GM21723 (cell line): ENCODE results near the gene METTL2B.
"Not testable (repeated sequence)": the region's sequence is repeated elsewhere in the genome, so short reads cannot be mapped to it uniquely, and the experiment has no call there.

ENCODE experiments used
- ATAC-seq: cut with Tn5 transposase; IDR thresholded peaks from one replicate; pipeline ENCODE4 v1.9.1; 2021; ENCODE audit warnings: mild to moderate bottlenecking, moderate library complexity; ENCODE audit not compliant: unreplicated experiment

METTL2B gene

DNA sequence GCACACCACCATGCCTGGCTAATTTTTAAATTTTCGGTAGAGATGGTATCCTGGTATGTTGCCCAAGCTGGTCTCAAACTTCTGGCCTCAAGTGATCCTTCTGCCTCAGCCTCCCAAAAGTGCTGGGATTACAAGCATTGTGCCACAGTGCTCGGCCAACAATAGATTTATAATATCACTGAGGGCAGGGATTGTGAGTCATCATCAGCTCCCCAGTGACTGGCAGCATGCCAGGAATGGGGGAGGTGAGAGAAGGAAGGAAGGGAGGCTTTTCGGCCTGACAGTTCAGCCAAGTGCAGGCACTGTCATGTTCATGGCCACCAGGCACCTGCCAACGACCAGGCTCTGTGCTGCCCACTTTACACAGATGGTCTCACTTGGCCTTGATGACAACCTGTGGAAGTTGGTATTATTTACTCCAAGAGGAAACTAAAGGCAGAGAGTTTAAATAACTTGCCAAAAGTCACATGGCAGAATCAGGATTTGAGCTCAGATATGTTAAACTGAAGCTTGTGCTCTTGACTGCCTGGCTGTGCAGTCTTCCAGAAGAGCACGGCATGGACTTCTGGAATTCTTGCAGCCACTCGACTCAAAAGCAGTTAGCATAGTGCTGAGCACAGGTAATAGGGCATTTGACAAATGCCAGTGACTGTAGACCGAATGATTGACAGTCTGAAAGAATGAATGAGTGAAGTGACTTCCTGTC lies 46.8 kb downstream of the METTL2B start:
- not testable (repeated sequence) for ATAC-seq

DNA sequence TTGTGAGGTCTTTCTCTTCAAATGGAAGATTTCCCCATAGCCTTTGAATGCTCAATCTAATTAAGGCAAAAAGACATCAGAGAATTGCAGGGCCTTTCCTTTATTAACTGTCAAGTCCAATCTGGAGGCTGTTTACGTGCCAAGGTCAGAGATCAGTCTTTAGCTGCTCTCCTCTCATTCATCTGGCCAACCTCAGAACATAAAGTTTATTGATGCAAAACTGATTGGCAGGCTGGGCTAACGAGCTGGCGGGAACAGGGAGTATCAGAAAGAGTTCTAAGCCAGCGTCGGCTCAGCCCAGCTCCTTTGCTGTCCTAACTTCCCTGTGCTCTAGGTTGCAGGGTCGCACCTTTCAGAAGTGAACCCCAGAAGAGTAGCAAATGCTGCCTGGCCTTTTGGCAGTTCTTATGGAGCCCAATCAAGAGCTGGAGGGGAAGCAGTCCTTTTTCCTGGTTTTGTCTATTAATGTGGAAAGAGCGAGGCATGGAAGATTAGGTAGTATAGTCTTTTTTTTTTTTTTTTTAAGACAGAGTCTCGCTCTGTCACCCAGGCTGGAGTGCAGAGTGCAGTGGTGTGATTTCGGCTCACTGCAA lies 47.5 kb downstream of the METTL2B start:
- not testable (repeated sequence) for ATAC-seq

DNA sequence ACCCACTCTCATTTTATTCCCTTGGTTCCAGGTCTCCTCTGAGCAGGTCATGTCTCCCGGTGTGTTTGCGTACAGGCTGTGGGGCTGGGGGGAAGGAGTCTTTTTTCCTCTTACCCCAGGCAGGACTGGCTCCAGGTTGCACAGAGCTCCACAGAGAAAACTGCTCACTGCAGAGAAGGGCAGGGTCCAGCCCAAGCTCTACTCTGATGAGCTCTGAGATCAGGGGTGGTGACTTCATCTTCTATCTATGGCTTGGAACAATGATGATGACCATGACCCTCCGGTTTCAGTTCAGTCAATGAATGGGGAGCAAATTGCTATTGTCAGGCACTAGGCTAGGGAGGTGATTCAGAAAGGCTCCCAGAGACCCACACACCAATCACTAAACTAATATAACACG lies 49.0 kb downstream of the METTL2B start:
- not testable (repeated sequence) for ATAC-seq

DNA sequence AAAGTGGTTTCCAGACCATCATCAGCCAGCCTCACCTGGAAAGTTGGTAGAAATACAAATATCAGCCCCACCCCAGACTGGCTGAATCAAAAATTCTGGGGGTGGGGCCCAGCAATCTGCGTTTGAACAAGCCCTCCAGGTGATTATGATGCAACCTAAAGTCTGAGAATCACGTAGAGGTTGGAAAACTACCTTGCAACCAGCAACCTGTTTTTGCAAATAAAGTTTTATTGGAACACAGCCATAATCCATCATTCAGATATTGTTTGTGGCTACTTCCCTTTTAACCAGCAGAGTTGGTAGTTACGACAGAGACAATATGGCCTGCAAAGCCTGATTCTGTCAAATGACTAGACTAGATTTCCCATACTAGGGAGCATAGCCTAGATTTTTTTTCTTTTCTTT lies 49.5 kb downstream of the METTL2B start:
- not testable (repeated sequence) for ATAC-seq

DNA sequence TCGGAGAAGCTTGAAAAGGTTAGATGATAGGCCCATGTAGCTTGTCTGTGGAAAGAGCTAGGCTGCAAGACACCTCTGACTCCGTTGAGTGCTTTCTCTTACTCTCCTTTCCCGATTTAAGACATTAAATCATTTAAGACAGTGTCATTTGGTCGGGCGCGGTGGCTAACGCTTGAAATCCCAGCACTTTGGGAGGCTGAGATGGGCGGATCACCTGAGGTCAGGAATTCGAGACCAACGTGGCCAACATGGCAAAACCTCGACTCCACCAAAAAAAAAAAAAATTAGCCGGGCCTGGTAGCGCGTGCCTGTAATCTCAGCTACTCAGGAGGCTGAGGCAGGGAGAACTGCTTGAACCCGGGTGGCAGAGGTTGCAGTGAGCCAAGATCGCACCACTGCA lies 52.6 kb downstream of the METTL2B start:
- not testable (repeated sequence) for ATAC-seq

DNA sequence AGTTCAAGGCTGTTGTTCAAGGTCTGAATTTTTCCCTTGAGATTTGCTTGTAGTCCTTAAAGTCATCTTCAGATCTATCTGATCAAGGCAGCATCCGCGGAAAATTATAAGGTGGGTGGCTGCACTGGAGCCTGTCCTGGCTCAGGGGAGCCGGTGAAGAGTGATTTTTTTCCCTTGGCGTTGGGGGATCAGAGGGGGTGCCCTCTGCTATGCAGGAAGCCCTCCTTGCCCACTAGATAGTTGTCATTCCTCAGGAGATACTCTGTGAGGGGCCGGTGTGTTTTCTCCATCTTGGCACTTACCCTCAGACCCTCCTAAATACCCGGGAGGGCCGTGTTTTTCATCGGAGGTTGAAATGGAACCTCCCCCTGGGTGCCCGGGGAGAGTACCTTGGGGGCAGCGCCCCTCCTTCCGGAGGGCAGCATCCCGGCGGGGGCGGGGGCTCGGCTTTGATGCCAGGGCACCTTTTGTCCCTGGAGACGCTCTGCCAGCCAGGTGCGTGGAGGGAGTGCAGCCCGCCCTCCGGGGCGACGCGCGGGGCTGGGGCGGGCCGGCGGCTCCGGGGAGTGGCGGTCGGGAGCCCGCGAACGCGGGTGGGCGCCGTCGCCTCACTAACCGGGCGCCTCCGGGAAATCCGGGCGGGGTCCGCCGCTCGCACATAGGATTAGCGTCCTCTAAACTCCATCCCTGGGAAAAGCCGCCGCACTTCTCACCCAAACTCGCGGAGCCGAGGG lies 53.7 kb downstream of the METTL2B start:
- ATAC-seq: peak; percentile 17

DNA sequence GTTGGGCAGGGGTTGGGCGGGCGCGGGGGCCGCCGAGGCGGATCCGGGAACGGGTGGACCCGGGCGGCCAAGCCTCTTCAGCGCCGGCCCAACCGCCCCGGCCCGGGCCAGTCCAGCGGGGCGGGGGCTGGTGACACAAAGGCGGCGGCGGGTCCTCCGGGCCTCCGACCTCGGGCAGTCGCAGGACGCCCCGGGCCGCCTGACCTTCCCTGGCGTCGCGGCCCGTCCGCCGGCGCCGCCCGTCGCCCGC lies 54.2 kb downstream of the METTL2B start:
- ATAC-seq: no peak

DNA sequence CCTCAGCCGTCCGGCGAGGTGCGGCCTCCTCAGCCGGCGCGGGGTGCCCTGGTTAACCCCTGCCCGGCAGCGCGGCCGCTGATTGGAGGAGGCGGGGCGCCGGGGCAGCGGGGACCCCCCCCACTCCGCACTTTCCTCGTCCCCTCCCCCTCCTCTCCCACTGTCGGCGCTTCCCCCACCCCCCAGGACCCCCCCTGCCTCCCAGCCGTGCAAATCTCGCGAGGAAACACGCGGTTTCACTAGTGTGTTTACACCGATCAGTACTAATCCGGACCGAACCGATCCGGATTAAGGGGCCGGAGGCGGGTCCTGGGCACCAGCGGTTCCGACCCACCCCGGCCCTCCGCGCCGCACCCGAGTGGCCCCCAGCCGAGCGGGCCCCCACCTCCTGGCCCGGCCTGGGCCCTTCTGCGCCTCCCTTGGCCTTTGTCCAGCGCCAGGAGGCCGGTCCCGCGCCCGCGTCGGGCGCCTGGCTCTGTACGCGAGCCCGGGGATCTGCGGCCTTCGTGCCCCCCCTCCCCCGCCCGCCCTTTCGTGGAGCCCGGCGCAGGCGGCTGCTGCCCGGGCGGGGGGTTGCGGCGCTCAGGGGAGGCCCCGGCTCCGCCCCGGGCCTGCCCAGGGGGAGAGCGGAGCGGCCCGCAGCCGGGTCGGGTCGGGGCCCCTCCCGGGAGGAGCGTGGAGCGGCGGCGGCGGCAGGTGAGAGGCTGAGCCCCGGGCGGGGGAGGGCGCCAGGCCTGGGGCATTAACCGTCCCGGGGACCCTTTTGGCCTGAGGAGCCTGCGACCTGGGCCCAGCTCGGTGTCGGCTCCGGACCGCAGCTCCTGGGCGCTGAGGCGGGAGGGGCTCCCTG lies 54.8 kb downstream of the METTL2B start:
- peak; percentile 76 for ATAC-seq

DNA sequence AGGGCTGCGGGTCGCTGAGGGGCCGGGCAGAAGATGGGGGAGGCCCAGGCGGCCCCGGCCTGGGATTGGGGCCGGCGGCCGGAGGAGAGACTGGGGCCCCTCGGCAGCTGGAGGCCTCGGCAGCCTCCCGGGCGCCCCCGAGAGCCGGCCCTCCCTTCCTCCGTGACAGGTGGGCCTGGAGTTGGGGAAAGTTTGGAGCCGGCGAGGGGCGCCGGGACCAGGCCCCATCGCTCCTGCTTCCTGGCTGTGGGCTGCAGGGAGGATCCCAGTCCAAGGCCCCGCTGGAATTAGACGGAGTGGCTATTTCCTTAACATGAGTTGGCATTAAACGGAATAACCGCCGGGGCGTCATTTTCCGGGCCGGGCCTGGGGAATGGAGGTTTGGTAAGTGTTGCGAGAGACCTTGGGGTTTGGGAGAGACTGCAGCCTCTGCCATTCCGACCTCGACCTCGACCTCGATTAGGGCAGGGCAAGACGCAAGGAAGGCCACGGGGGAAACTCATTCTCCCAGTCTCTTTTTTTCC lies 55.5 kb downstream of the METTL2B start:
- peak; percentile 5 for ATAC-seq

DNA sequence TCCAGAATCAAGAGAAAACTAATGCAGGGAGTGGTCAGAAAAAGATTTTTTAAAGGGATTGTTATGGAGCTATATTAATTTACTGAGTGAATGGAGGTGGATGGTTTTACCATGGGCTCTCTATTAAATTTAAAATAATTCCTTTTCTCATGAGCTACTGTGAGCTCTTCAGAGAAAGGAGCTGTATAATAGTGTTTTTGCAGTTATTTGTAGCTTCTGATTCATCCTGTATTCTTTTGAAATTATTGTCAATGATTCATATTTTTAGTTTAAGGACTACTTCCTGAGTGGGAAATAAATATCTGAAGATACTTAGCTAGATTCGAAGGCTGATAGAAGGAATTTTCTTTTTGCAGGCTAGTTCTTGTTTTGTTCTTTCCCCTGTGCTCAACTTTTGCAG lies 56.4 kb downstream of the METTL2B start:
- ATAC-seq: not testable (repeated sequence)

DNA sequence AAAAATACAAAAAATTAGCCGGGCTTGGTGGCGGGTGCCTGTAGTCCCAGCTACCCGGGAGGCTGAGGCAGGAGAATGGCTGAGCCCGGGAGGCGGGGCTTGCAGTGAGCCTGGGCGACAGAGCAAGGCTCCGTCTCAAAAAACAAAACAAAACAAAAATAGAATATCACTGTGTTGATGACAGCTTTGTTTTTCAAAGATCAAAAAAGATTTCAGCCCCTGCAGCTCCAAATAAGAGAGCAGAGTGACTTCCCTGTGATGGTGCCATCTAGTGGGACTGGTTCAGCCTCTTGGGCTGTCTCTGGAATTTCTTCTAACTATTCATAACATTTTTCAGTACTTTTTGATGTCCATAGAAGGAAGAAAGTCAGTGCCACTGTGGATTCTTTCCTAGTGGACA lies 60.9 kb downstream of the METTL2B start:
- not testable (repeated sequence) for ATAC-seq

DNA sequence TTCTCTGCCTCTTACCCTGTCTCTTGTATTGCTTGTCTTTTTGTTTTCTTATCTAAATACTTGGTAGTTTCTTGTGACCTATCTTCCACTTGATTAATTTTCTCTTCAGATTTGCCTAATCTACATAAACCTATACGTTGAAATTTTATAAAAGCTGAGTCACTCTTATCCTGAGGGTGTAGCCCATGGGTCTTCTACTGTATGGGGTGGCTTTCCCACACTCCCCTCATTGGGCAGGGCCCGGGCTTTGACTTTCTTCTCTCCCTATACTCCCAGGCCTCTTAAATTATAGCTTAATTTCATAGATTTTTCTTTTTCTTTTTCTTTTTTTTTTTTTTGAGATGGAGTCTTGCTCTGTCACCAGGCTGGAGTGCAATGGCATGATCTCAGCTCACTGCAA lies 66.0 kb downstream of the METTL2B start:
- not testable (repeated sequence) for ATAC-seq

DNA sequence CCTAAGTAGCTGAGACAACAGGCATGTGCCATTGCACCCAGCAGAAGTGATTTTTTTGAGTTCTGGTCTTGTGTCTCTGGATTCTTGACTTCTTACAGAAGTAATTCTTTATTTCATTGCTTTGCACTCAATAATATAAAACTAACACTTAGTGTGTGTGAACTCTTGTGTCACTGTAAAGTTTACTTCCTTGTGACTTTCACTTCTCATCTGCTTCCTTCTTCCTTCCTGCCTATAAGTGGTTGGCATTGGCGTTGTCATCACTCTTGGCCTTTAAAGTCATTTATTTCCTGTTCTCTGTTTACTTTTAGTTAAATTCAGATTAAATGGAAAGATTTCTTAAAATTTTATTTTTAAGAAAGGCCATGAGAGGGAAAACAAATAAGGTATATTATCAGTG lies 66.8 kb downstream of the METTL2B start:
- not testable (repeated sequence) for ATAC-seq

DNA sequence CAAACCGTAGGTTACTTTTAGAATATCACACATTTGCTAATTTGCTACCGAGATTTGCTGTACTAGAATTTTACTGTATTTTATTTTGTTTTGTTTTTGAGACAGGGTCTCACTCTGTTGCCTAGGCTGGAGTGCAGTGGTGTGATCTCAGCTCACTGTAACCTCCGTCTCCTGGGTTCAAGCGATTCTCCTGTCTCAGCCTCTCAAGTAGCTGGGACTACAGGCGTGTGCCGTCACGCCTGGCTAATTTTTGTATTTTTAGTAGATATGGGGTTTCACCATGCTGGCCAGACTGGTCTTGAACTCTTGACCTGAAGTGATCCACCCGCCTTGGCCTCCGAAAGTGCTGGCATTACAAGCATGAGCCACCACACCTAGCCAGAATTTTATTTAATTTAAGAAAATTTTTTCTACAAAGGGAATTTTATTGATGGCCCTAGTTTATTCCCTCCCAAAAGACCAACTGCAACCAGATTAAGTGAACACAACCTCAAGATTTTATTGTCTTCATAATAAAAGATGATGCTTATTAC lies 69.8 kb downstream of the METTL2B start:
- ATAC-seq: not testable (repeated sequence)

DNA sequence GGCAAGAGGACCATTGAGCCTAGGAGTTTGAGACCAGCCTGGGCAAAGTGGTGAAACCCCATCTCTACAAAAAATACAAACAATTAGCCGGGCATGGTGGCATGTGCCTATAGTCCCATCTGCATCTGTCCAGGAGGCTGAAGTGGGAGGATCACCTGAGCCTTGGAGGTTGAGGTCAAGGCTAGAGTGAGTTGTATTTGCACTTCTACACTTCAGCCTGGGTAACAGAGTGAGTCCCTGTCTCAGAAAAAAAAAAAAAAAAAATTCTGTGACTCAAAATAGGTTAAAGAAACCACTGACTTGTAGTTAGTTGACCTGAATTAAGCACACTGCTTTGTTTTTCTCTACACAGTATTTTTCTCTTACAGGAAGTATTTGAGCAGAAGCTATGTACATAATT lies 74.4 kb downstream of the METTL2B start:
- no peak for ATAC-seq

DNA sequence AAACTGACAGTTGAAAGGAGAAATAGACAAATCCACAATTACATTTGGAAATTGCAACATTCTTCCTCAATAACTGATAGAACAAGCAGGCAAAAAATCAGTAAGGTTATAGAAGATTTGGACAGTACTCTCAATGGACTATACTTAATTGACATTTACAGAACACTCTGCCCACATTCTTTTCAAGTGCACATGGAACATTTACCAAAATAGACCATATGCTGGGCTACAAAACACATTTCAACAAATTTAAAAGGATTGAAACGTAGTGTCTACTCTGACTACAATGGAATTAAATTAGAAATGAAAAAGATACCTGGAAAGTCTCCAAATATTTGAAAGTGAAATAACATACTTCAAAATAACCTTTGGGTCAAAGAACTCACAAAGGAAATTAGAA lies 77.8 kb downstream of the METTL2B start:
- ATAC-seq: not testable (repeated sequence)
